Fibroblast of lung (primary cell): ENCODE results near the gene HEXIM1. TPM values are rescaled to one million over a fixed set of nuclear protein-coding genes. Genes with fewer than 3 reads are reported as not detected.

ENCODE experiments used
- DNase-seq, 2 donors: peaks; one replicate each; pipeline versions ENCODE4 v3.0.0 to v3.0.0-alpha.2; 2010; ENCODE audit warnings: low read depth in 2 of 2
- H2AFZ ChIP-seq: 2 replicates; pipeline ENCODE4 v1.5.1; 2012; ENCODE audit warnings: low read length, control low read depth, inconsistent platforms
- H3K27ac ChIP-seq: 2 replicates; pipeline ENCODE4 v1.5.1; 2011; ENCODE audit warnings: low read length, control low read depth; ENCODE audit not compliant: insufficient read depth
- H3K27me3 ChIP-seq: 2 replicates; pipeline ENCODE4 v1.5.1; 2011; ENCODE audit warnings: mild to moderate bottlenecking, low read length; ENCODE audit not compliant: control insufficient read depth, insufficient read depth
- H3K36me3 ChIP-seq: 2 replicates; pipeline ENCODE4 v1.5.1; 2011; ENCODE audit warnings: low read length; ENCODE audit not compliant: control insufficient read depth, insufficient read depth
- H3K4me1 ChIP-seq: 2 replicates; pipeline ENCODE4 v1.5.1; 2011; ENCODE audit warnings: low read length; ENCODE audit not compliant: control insufficient read depth, insufficient read depth; ENCODE audit errors: extremely low read depth
- H3K4me2 ChIP-seq: 2 replicates; pipeline ENCODE4 v1.5.1; 2011; ENCODE audit warnings: low read length, control low read depth; ENCODE audit not compliant: insufficient read depth; ENCODE audit errors: extremely low read depth
- H3K4me3 ChIP-seq, 4 experiments: fragments of 200-600 bp in 1 of 4; sonication (generic) in 1 of 4; replicated peaks in 1 of 4; 2 replicates each; pipeline ENCODE4 v1.5.1; 2011 to 2016; ENCODE audit warnings: low read length in 4 of 4, low read depth in 3 of 4, mild to moderate bottlenecking in 3 of 4, control low read depth in 2 of 4, inconsistent platforms in 1 of 4, mixed read lengths in 1 of 4; ENCODE audit not compliant: insufficient read depth in 1 of 4; ENCODE audit errors: control extremely low read depth in 1 of 4
- H3K79me2 ChIP-seq: 2 replicates; pipeline ENCODE4 v1.5.1; 2012; ENCODE audit warnings: mild to moderate bottlenecking, low read length, inconsistent platforms; ENCODE audit not compliant: control insufficient read depth, insufficient read depth
- H3K9ac ChIP-seq: 2 replicates; pipeline ENCODE4 v1.5.1; 2011; ENCODE audit warnings: mild to moderate bottlenecking, low read length, control low read depth; ENCODE audit not compliant: insufficient read depth
- H3K9me3 ChIP-seq: 2 replicates; pipeline ENCODE4 v1.5.1; 2012; ENCODE audit warnings: low read depth, low read length; ENCODE audit not compliant: control insufficient read depth, insufficient read depth
- H4K20me1 ChIP-seq: 2 replicates; pipeline ENCODE4 v1.5.1; 2011; ENCODE audit warnings: low read length; ENCODE audit not compliant: control insufficient read depth, insufficient read depth; ENCODE audit errors: extremely low read depth
- CTCF ChIP-seq, 2 donors: IDR thresholded peaks in 1 of 2; conservative IDR thresholded peaks in 1 of 2; 1 replicate in 1 of 2; 2 replicates in 1 of 2; pipeline ENCODE4 v1.5.1; 2011 to 2012; ENCODE audit warnings: low read length in 2 of 2, control low read depth in 1 of 2, inconsistent platforms in 1 of 2, low read depth in 1 of 2, mild to moderate bottlenecking in 1 of 2
- EZH2 ChIP-seq: IDR thresholded peaks from 2 replicates; pipeline ENCODE4 v1.5.1; 2012; ENCODE audit warnings: low read length, control low read depth, mild to moderate bottlenecking; ENCODE audit errors: missing control alignments
- polyA plus RNA-seq, 2 donors: library from polyadenylated mRNA; depleted of rRNA in 1 of 2; stranded (reverse) in 1 of 2; unstranded in 1 of 2; fragments of >200 nt; gene quantifications; 2 replicates each; pipeline ENCODE4 v1.2.1, GENCODE V29; 2011 to 2012; ENCODE audit warnings: missing spikeins in 1 of 2
- total RNA-seq: library from RNA; depleted of rRNA; stranded (reverse); fragments of >200 nt; gene quantifications from 2 replicates; pipeline ENCODE4 v1.2.1, GENCODE V29; 2014

Gene HEXIM1
- total and polyA plus RNA-seq, 2 donors (not counting 1 experiment from before 2014, with no cell fraction given), result 9.9 to 11.7 TPM

GRCh38 chr17:45117848-45118646 is 30.2 kb upstream of the HEXIM1 start:
- H4K20me1 ChIP-seq, result no peaks in the 10 kb centered on the region
- no peaks in the 10 kb centered on the region for H3K9me3 ChIP-seq
- H3K36me3 ChIP-seq, result peaks cover 10% of the 10 kb centered on the region
- H3K4me2 ChIP-seq, result no peak overlapping the region
- H3K4me1 ChIP-seq, result no peaks in the 10 kb centered on the region
- no peak overlapping the region for H2AFZ ChIP-seq
- no peak for DNase-seq
- TF ChIP-seq EZH2, result no peak
- TF ChIP-seq CTCF (conservative IDR thresholded peaks at IDR 0.05 in 1 of 2, IDR thresholded peaks at IDR 0.05 in 1 of 2; ENCODE audit: low read depth in 1 of 2, low read length in 2 of 2), result no peak
- H3K4me3 ChIP-seq, result no peak overlapping the region
- no peaks in the 10 kb centered on the region for H3K27me3 ChIP-seq
- H3K9ac ChIP-seq, result no peak overlapping the region
- peaks cover 2% of the 10 kb centered on the region for H3K79me2 ChIP-seq
- H3K27ac ChIP-seq, result no peak overlapping the region

DNA sequence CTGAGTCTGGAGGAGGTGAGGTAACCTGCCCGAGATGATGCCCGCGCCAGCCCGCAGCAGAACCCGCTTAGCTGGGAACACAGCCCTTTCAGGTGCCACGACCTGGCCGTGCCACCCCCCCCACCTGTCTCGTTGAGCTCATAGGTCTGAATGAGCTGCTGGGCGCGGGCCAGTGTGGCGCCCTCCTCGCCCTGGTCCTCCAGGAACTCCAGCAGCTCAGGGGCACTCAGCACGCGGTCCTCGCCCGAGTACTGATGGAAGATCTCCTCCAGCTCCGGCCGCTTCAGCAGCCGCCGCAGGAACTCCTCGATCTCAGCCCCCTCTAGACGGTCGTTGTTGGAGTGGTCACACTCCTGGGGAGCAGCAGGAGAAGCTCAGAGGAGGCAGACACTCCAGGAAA is 29.6 kb upstream of the HEXIM1 start:
- Histone ChIP-seq H3K9ac (no peak overlapping the region), H3K9me3 (no peaks in the 10 kb centered on the region), H3K4me3 (no peak overlapping the region), H3K27ac (no peak overlapping the region), H3K27me3 (no peaks in the 10 kb centered on the region), H3K4me2 (no peak overlapping the region), H4K20me1 (no peaks in the 10 kb centered on the region), H3K4me1 (peaks cover 5% of the 10 kb centered on the region), H2AFZ (no peak overlapping the region), H3K79me2 (peaks cover 8% of the 10 kb centered on the region), H3K36me3 (peaks cover 6% of the 10 kb centered on the region)
- TF ChIP-seq CTCF (conservative IDR thresholded peaks at IDR 0.05 in 1 of 2, IDR thresholded peaks at IDR 0.05 in 1 of 2; ENCODE audit: low read depth in 1 of 2, low read length in 2 of 2) (no peak), EZH2 (no peak)
- DNase-seq, result no peak

DNA sequence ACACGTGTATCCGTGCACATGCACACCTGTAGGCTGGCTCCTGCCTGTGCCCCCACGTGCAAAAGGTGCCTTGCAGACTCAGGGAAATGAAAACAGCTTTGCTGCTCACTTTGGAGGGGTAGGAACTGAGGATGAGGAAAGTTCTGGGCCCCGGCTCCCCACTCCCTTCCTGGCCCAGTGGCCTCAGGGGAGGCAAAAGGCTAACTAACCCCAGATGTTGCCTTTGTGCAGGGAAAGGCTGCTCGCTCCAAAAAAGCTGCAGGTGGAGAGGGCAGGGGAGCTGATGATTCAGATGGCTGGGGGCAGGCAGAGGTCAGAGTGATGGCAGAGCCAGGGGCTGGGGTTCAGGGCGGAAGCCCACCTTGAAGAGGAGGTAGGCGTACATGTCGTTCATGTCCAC is 28.3 kb upstream of the HEXIM1 start:
- Histone ChIP-seq H3K4me1 (peaks cover 14% of the 10 kb centered on the region), H3K79me2 (peaks cover 9% of the 10 kb centered on the region), H3K36me3 (peaks cover 6% of the 10 kb centered on the region), H3K4me3 (no peak overlapping the region), H3K9me3 (no peaks in the 10 kb centered on the region), H2AFZ (no peak overlapping the region), H3K9ac (no peak overlapping the region), H3K27ac (no peak overlapping the region), H3K27me3 (no peaks in the 10 kb centered on the region), H3K4me2 (no peak overlapping the region), H4K20me1 (no peaks in the 10 kb centered on the region)
- TF ChIP-seq EZH2 (no peak), CTCF (conservative IDR thresholded peaks at IDR 0.05 in 1 of 2, IDR thresholded peaks at IDR 0.05 in 1 of 2; ENCODE audit: low read depth in 1 of 2, low read length in 2 of 2) (no peak)
- DNase-seq, result no peak
